MM.1S (cell line): ENCODE data around the gene CEACAM16.

Experiments
- EZH2 ChIP-seq: fragments of 300-600 bp; sonication (generic); optimal IDR thresholded peaks from 2 replicates; pipeline ENCODE3; 2017; ENCODE audit warnings: low read depth, mild to moderate bottlenecking, antibody characterized with exemption, low read length, mixed read lengths
- EZH2phosphoT487 ChIP-seq: fragments of 300-600 bp; sonication (generic); IDR thresholded peaks from 2 replicates; pipeline ENCODE4 v1.6.1; 2018; ENCODE audit warnings: antibody characterized with exemption, low read length
- TF ChIP-seq, protein P1 (sequence below): fragments of 300-600 bp; sonication (generic); IDR thresholded peaks from 2 replicates; pipeline ENCODE4 v1.5.1; 2016; ENCODE audit warnings: antibody characterized with exemption, low read length, mixed read lengths

DNA sequence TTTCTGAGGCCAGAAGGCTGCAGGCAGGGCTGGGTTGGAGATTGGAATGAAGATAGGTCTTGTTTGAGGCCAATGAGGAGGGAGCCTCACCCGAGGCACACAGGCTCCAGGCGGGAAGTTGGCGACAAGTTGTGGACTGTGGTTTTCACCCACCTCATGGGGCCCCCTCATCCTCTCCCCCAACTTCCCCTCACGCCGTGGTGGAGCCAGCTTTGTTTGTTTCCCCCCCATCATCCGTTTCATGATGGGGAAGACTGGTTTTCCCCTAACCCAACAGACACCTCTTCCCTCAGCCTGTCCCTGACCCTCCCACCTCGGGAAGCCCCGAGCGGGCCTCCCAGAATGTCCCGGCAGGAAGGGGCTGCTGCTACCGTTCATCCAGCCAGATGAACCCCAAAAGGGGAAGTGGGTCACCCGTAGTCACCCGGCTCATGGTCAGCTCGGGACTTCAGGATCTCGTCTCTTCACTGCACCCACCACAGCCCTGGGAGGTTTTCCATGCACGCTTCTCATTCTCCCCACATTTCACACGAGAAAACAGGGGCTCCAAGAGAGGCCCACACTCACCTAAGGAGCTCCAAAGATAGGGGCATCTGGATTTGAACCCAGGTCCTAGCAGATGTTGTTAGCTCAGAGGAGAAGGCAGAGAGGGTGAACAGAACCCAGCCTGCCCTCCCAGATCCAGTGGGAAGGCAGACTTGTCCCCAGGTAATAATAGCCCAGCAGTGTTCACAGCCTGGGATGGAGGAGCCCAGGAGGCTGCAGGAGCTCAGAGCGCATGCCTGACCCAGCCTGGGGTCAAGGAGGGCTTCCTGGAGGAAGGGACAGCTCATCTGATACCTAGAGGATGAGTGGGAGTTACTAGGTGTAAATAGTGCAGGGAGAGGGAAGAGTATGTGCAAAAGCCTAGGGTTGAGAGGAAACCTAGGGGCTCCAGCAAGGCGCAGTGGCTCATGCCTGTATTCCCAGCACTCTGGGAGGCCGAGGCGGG, 23.5 kb downstream of the CEACAM16 start:
- TF ChIP-seq EZH2 (no peak), EZH2phosphoT487 (no peak)
- TF ChIP-seq, protein P1, sequence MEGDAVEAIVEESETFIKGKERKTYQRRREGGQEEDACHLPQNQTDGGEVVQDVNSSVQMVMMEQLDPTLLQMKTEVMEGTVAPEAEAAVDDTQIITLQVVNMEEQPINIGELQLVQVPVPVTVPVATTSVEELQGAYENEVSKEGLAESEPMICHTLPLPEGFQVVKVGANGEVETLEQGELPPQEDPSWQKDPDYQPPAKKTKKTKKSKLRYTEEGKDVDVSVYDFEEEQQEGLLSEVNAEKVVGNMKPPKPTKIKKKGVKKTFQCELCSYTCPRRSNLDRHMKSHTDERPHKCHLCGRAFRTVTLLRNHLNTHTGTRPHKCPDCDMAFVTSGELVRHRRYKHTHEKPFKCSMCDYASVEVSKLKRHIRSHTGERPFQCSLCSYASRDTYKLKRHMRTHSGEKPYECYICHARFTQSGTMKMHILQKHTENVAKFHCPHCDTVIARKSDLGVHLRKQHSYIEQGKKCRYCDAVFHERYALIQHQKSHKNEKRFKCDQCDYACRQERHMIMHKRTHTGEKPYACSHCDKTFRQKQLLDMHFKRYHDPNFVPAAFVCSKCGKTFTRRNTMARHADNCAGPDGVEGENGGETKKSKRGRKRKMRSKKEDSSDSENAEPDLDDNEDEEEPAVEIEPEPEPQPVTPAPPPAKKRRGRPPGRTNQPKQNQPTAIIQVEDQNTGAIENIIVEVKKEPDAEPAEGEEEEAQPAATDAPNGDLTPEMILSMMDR, result no peak
